Testis (tissue), 3 donors: Measurements from ENCODE around the gene GRIN1. TPM values are rescaled to one million over a fixed set of nuclear protein-coding genes. Genes with fewer than 3 reads are reported as not detected.
A peak's percentile ranks its signal among the peaks of the same experiment; 100 is the strongest.
"Not testable (repeated sequence)": the region's sequence is repeated elsewhere in the genome, so short reads cannot be mapped to it uniquely, and the experiment has no call there.

Experiments
- DNase-seq: peaks from one replicate; pipeline ENCODE4 v3.0.0-alpha.2; 2019
- H3K27ac ChIP-seq, 2 donors: fragments of 200-600 bp; sonication (generic); one replicate each; pipeline ENCODE4 v1.5.1; 2019
- H3K27me3 ChIP-seq: fragments of 200-600 bp; sonication (generic); one replicate; pipeline ENCODE4 v1.5.1; 2019
- H3K36me3 ChIP-seq: fragments of 200-600 bp; sonication (generic); one replicate; pipeline ENCODE4 v1.5.1; 2017; ENCODE audit warnings: low read depth; ENCODE audit errors: missing control alignments
- H3K4me1 ChIP-seq: fragments of 200-600 bp; sonication (generic); one replicate; pipeline ENCODE4 v1.5.1; 2019
- H3K4me3 ChIP-seq, 2 donors: fragments of 200-600 bp; sonication (generic); one replicate each; pipeline ENCODE4 v1.5.1; 2017 to 2019
- H3K9me3 ChIP-seq: fragments of 200-600 bp; sonication (generic); one replicate; pipeline ENCODE4 v1.5.1; 2017
- POLR2A ChIP-seq: fragments of 450-650 bp; IDR thresholded peaks from one replicate; pipeline ENCODE4 v1.6.1; 2017; ENCODE audit warnings: antibody characterized with exemption, mild to moderate bottlenecking, moderate library complexity
- WGBS, 2 donors: methylation state at CpG; one replicate each; pipeline ENCODE4 v1.1.5; 2018; 5-methylcytosine and 5-hydroxymethylcytosine counted together
- intact Hi-C: fragments of 100-400 bp; cut with DNase I; formaldehyde crosslinking; loops from one replicate; pipeline ENCODE4 v1.15.1; 2023; ENCODE audit warnings: low total_unique reads
- polyA plus RNA-seq: library from polyadenylated mRNA; stranded (reverse); fragments of 350-450 nt; fragmentation: Illumina TruSeq; extraction: RNeasy Lipid Tissue Mini Kit (QIAGEN cat#74804); gene quantifications from one replicate; pipeline ENCODE4 v1.2.3, GENCODE V29; 2014; ENCODE audit warnings: low read depth, low replicate concordance; ENCODE audit not compliant: insufficient read depth
- total RNA-seq, 2 donors: library from RNA; depleted of rRNA; stranded (reverse); fragments of >200 nt; gene quantifications; one replicate each; pipeline ENCODE4 v1.2.3, GENCODE V29; 2016
- TF ChIP-seq, protein P1 (sequence below), 3 experiments: fragments of 450-650 bp in 2 of 3; fragments of 200-600 bp in 1 of 3; sonication (generic) in 1 of 3; IDR thresholded peaks; one replicate each; pipeline ENCODE4 v1.5.1; 2016 to 2019; ENCODE audit warnings: antibody characterized with exemption in 3 of 3, mild to moderate bottlenecking in 2 of 3, moderate library complexity in 1 of 3

The GRIN1 gene
- total and polyA plus RNA-seq, 3 donors from 2014 or later: 0.79 to 3.8 (median 1.5) TPM

DNA sequence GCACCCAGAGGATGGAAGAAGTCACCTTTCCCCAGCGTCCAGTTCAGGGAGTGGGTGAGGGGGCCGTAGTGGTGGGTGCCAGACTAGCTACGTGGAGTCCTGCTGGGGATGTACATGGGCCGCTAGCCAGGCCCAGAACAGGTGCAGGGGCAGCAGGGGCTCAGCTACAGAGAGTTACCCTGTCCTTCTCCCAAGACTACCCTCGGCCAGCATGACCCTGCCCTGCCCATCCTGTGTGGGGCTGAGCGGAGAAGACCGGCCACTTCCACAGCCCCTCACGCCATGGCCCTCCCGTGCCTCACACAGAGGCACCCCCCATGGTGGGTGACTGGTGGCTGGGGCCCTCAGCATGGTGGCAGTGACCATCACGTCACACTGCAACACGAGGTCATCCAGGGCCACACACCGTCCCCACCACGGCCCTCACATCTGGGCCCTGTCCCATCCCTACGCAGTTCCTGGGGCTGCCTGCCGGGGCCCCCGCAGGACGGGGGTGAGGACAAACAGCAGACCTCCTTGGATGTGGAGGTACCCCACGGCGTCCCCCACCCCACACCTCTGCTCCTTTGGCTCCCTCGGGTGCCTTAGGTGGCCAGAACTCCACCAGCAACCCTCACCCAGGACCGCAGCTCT is 23.4 kb upstream of the GRIN1 start:
- no peaks in the 10 kb centered on the region for H3K9me3 ChIP-seq
- H3K36me3 ChIP-seq: no peaks in the 10 kb centered on the region
- TF ChIP-seq, protein P1, sequence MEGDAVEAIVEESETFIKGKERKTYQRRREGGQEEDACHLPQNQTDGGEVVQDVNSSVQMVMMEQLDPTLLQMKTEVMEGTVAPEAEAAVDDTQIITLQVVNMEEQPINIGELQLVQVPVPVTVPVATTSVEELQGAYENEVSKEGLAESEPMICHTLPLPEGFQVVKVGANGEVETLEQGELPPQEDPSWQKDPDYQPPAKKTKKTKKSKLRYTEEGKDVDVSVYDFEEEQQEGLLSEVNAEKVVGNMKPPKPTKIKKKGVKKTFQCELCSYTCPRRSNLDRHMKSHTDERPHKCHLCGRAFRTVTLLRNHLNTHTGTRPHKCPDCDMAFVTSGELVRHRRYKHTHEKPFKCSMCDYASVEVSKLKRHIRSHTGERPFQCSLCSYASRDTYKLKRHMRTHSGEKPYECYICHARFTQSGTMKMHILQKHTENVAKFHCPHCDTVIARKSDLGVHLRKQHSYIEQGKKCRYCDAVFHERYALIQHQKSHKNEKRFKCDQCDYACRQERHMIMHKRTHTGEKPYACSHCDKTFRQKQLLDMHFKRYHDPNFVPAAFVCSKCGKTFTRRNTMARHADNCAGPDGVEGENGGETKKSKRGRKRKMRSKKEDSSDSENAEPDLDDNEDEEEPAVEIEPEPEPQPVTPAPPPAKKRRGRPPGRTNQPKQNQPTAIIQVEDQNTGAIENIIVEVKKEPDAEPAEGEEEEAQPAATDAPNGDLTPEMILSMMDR (IDR thresholded peaks at IDR 0.05): no peak
- TF ChIP-seq POLR2A: no peak
- peak overlapping the region; percentile 39 to 71 for H3K27ac ChIP-seq
- 51 to 79% methylated on average over 3 to 21 of the region's 21 CpGs for WGBS, 2 donors
- intact Hi-C loops: loop anchor here (10.0 kb wide), 1 partner anchor 109 kb away; the partner anchor contains the start of genes CYSRT1, RNF208 and RNF224
- no peaks in the 10 kb centered on the region for H3K27me3 ChIP-seq
- no peak for DNase-seq
- peaks cover 22% of the 10 kb centered on the region for H3K4me1 ChIP-seq
- H3K4me3 ChIP-seq: peak overlapping the region in 1 of 2 donors; percentile 76

DNA sequence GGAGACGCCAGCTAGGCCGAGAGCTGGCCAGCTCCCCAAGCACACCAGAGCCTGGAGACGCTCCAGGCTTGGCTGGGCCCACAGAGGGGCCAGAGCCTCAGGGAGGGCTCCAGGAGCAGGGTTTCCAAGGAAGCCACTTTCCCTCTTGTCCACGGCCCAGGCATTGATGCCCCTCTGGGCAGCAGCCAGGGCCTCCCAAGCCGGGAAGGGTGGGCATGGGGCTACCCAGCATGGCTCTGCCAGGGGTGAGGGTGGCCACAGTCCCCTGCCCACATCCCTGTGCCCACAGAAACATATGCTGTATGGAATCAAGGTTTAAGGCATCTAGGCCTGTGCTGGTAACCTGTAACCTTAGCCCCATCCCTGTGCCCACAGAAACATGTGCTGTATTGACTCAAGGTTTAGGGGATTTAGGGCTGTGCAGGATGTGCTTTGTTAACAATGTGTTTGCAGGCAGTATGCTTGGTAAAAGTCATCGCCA is 22.9 kb upstream of the GRIN1 start:
- no peak for DNase-seq
- H3K4me3 ChIP-seq: no peak overlapping the region
- no peak for TF ChIP-seq POLR2A
- TF ChIP-seq, protein P1 (IDR thresholded peaks at IDR 0.05): no peak
- H3K27ac ChIP-seq: peak overlapping the region; percentile 32 to 39
- 45 to 52% methylated on average over 2 to 6 of the region's 6 CpGs for WGBS, 2 donors
- H3K27me3 ChIP-seq: no peaks in the 10 kb centered on the region
- H3K4me1 ChIP-seq: peaks cover 22% of the 10 kb centered on the region
- H3K9me3 ChIP-seq: no peaks in the 10 kb centered on the region
- H3K36me3 ChIP-seq: no peaks in the 10 kb centered on the region
- intact Hi-C loops: loop anchor here (10.0 kb wide), 1 partner anchor 109 kb away; the partner anchor contains the start of genes CYSRT1, RNF208 and RNF224

DNA sequence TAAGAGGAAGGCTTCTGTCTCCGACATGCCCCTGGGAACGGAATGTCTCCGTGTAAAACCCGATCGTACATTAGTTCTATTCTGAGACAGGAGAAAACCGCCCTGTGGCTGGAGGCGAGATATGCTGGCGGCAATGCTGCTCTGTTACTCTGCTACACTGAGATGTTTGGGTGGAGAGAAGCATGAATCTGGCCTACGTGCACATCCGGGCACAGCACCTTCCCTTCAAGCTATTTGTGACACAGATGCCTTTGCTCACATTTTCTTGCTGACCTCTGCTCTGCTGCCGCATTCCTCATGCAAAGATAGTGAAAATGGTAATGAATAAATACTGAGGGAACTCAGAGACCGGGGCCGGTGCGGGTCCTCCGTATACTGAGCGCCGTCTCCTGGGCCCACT is 22.2 kb upstream of the GRIN1 start:
- Histone ChIP-seq H3K4me1 (peaks cover 22% of the 10 kb centered on the region), H3K9me3 (no peaks in the 10 kb centered on the region), H3K27me3 (no peaks in the 10 kb centered on the region), H3K4me3 (no peak overlapping the region), H3K27ac (peak overlapping the region in 1 of 2 donors; percentile 32), H3K36me3 (no peaks in the 10 kb centered on the region)
- peak; percentile 45 for DNase-seq
- WGBS, 2 donors: 44 to 60% methylated on average over 17 of the region's 17 CpGs
- intact Hi-C loops: loop anchor here (10.0 kb wide), 1 partner anchor 108 kb away; the partner anchor contains the start of genes CYSRT1, RNF208 and RNF224
- no peak for TF ChIP-seq POLR2A
- TF ChIP-seq, protein P1 (IDR thresholded peaks at IDR 0.05): no peak

- no peaks in the 10 kb centered on the region for H3K9me3 ChIP-seq
Measured at GRCh38 chr9:137117269-137117731, 21.7 kb upstream of the GRIN1 start.

GRCh38 chr9:137118092-137118603 is 20.8 kb upstream of the GRIN1 start:
- 87 to 92% methylated on average over 12 of the region's 12 CpGs for WGBS, 2 donors
- not testable (repeated sequence) for DNase-seq, H3K27me3 ChIP-seq, H3K4me3 ChIP-seq, H3K36me3 ChIP-seq, H3K27ac ChIP-seq, H3K9me3 ChIP-seq
- peaks cover 22% of the 10 kb centered on the region for H3K4me1 ChIP-seq
- intact Hi-C loops: loop anchor here (10.0 kb wide), 1 partner anchor 107 kb away; the partner anchor contains the start of genes CYSRT1, RNF208 and RNF224

More at GRCh38 chr9:137117269-137117731, 21.7 kb upstream of the GRIN1 start:
- H3K4me3 ChIP-seq: no peak overlapping the region
- H3K27ac ChIP-seq: no peak overlapping the region
- intact Hi-C loops: loop anchor here (10.0 kb wide), 1 partner anchor 108 kb away; the partner anchor contains the start of genes CYSRT1, RNF208 and RNF224
- WGBS, 2 donors: 65 to 81% methylated on average over 9 to 15 of the region's 15 CpGs
- H3K27me3 ChIP-seq: no peaks in the 10 kb centered on the region
- no peaks in the 10 kb centered on the region for H3K36me3 ChIP-seq
- no peak for DNase-seq
- peaks cover 22% of the 10 kb centered on the region for H3K4me1 ChIP-seq
- no peak for TF ChIP-seq POLR2A
- TF ChIP-seq, protein P1 (IDR thresholded peaks at IDR 0.05): no peak

DNA sequence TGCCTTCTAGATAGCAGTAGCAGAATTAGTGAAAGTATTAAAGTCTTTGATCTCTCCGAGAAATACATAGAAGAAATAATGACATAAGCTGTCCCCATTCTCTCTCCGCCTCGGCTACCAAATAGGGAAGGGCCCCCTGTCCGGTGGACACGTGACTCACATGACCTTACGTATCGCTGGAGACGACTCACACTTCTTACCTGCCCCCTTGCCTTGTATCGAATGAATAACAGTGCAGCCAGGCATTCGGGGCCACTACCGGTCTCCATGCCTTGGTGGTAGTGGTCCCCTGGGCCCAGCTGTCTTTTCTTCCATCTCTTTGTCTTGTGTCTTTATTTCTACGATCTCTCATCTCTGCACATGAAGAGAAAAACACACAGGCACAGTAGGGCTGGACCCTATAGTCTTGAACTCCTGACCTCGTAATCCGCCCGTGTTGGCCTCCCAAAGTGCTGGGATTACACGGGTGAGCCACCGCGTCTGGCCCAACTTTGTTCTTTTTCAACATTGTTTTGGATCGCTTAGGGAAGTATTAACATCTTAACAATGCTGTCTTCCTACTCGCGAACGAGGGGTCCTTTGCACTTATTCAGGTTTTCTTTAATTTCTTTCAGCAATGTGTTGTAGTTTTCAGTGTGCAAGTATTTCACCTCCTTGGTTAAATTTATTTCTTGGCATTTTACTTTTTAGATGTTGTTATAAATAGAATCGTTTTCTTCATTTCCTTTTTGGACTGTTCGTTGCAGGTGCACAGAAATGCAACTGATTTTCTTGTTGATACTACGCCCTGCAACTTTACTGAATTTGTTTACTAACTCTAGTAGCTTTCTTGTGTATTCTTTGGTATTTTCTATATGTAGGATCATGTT is 16.8 kb upstream of the GRIN1 start:
- H3K4me3 ChIP-seq, DNase-seq, H3K27me3 ChIP-seq, H3K9me3 ChIP-seq, H3K4me1 ChIP-seq, H3K27ac ChIP-seq, H3K36me3 ChIP-seq, intact Hi-C loops: not testable (repeated sequence)
- WGBS, 2 donors: 69 to 76% methylated on average over 17 to 24 of the region's 25 CpGs

DNA sequence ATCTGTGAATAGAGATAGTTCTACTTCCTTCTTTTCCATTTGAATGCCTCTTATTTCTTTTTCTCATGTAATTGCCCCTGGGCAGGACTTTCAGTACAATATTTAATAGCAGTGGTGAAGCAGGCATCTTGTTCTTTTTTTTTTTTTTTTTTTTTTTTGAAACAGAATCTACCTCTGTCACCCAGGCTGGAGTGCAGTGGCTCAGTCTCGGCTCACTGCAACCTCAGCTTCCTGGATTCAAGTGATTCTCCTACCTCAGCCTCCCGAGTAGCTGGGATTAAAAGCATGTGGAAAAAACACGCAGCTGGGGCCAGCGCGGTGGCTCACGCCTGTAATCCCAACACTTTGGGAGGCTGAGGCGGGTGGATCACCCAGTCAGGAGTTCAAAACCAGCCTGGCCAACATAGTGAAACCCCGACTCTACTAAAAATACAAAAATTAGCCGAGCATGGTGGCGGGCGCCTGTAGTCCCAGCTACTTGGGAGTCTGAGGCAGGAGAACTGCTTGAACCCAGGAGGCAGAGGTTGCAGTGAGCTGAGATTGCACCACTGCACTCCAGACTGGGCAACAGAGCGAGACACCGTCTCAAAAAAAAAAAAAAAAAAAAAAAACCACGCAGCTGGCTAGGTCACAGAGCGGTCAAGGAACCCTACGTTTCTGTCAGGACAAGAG is 16.0 kb upstream of the GRIN1 start:
- WGBS, 2 donors: 89 to 90% methylated on average over 16 of the region's 16 CpGs
- H3K4me1 ChIP-seq, DNase-seq, H3K27ac ChIP-seq, H3K4me3 ChIP-seq, H3K9me3 ChIP-seq, H3K36me3 ChIP-seq, H3K27me3 ChIP-seq, intact Hi-C loops: not testable (repeated sequence)
